NCI-H345 (cell line): ENCODE measurements around the gene ATP6V0A1.
"Not testable (repeated sequence)": the region's sequence is repeated elsewhere in the genome, so short reads cannot be mapped to it uniquely, and the experiment has no call there.

Source experiments
- DNase-seq: peaks from one replicate; lab custom pipeline; 2025; lab: John Stamatoyannopoulos, UW

ATP6V0A1 gene

GRCh38 chr17:42477173-42477572 lies 18.5 kb downstream of the ATP6V0A1 start:
- DNase-seq: no peak

DNA sequence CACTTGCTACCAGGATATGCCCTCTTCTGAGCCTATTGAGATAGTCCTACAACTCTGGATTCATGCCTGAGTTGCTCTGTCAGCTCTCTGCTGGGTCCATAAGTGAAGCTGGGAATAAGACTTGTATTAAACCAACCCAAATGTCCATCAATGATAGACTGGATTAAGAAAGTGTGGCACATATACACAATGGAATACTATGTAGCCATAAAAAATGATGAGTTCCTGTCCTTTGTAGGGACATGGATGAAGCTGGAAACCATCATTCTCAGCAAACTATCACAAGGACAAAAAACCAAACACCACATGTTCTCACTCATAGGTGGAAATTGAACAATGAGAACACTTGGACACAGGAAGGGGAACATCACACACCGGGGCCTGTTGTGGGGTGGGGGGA lies 19.1 kb downstream of the ATP6V0A1 start:
- not testable (repeated sequence) for DNase-seq

DNA sequence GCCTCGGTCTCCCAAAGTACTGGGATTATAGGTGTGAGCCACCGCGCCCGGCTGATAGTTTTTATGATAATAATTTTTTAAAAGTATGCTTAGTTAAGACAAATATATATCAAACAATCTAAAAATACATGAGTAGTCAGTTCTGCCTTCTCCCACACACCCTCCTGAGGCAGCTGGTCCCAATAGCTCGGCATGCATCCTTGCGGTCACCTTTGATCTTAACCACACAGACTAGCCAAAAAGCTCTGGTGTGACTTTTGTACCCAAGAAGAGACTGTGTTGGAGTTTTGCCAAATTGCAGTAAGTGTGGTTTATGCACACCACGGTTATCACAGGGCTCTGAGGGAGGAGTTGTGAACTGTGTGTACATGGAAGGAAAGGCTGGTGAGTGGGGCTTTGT lies 25.6 kb downstream of the ATP6V0A1 start:
- DNase-seq: no peak

- DNase-seq: no peak
These were observed 27.0 kb downstream of the ATP6V0A1 start for GRCh38 chr17:42485680-42486079.

DNA sequence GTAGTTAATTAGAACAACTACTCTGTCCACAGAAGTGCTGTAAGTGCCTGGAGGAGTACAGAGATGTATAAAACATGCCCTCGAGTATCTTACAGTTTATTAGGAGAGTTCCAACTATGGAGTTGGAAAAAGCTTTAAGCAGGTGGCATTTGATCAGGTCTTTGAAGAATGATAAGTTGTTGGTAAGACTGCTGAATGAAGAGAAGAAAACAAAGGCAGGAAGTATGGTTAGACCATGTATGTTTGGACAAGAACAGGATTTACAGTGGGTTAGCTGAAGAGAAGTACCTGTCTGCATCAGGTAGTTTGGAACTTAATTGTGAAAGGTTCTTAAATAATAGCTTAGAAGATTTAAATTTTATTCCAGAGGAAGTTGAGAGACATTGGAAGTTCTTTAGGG lies 29.4 kb downstream of the ATP6V0A1 start:
- no peak for DNase-seq

DNA sequence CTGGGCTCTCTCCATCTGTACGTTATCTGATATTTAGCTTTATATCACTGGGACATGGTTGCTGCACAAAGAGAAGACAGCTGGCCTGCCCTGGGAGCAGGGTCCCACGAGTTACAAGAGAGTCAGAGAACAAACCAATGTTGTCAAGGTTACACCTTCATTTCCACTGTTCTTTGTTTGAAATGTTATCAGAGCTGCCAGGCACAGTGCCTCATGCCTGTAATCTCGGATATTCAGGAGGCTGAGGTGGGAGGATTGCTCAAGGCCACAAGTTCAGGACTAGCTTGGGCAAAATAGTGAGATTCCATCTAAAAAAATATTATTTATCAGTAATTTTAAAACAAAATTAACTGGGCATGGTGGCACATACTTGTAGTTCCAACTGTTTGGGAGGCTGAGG lies 34.6 kb downstream of the ATP6V0A1 start:
- no peak for DNase-seq

DNA sequence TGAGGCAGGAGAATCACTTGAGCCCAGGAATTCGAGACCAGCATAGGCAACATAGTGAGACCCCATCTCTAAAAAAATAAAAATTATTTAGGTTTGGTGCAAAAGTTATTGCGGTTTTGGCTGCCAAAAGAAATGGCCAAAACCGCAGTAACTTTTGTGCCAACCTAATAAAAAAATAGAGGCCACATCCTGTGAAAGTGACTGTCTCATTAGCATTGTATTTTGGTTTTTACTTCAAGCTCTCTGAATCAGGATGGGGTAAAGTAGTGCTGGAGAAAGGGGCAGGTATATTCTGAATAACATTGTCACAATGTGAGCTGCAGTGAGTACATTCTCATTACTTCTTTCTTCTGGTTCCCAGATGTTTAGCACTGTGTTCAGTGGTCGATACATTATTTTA lies 36.0 kb downstream of the ATP6V0A1 start:
- DNase-seq: no peak

DNA sequence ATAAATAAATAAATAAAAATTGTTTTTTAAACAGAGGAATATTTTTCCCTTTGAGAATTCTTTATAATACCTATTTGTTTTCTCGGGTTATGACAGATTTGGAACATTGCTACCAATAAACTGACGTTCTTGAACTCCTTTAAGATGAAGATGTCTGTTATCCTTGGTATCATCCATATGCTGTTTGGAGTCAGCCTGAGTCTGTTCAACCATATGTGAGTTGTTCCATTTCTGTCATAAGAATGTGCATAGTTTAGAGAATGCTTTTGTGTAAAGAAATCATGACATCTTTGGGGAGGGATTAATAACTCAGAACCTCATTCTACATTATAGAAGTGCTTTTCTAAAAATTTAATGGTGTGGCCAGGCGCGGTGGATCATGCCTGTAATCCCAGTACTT lies 40.1 kb downstream of the ATP6V0A1 start:
- DNase-seq: no peak

GRCh38 chr17:42502091-42502490 lies 43.4 kb downstream of the ATP6V0A1 start:
- no peak for DNase-seq

DNA sequence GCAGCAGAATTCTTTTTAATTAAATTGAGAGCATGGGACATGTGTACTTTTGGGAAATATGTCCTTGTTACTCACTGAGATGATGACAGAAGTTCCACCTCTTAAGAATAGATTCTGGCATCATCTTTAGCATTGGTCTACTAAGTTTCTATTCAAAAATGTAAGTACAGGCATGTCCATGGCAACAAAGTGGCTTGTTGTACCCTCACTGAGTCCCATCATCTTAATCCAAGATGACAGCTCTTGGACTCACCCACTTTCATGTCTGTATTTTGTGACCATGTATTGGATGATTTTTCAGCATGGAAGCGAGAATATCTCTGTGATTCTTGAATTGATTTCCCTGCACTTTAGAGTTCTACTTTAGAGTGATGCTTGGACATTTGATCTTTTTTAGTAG lies 44.2 kb downstream of the ATP6V0A1 start:
- no peak for DNase-seq

- no peak for DNase-seq
These were observed 49.0 kb downstream of the ATP6V0A1 start for GRCh38 chr17:42507671-42508070.

DNA sequence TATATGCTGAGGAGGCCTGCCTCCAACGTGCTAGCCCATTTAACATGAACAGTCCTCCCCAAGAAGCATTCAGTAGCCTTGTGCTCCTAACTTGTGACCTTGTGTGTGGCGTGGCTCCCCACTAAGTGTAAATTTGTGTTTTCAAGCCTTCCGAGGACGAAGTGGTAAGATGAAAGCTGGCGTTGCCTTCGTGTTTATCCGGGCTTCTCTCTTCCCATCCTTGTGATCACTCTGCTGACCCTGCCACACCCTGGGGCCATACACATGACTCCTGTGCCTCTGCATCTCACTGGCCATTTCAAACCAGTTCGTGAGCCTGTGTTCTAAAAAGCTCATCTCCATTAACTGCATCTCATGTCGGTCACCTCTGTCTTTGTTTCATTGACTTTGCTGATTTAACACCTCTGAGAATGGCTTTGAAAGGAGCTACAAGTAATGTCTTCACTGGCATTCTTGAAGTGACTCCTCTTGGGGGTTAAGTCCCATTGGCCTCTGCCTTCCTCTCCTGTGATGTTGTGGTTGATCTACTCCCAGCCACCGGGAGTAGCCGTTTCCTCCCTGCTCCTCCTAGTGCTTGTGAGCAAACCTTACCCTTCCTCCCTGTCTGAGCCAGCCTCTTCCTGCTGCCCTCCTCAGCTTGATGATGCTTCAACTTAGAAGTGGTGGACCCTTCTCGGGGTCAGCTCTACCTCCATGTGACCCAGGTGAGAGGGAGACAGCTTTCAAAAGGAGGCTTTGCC lies 49.9 kb downstream of the ATP6V0A1 start:
- no peak for DNase-seq

GRCh38 chr17:42509409-42509808 lies 50.7 kb downstream of the ATP6V0A1 start:
- no peak for DNase-seq

DNA sequence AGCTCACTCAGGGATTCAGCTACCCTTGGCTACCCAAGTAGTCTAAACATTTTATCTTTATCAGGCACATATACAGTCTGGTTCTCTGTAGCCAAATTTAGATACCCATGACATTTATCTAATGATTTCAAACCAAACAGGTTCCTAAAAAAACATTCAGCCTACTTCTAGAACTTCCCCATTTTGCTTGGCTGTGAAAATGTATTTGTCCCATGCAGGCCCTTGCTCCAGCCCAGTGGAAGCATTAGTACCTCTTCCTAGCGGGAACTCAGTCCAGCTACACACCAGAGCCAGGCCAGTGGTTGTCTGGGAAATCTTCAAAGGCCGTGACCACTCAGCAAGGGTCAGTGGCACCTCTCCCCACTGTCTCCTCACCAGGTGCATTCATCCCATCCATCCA lies 51.2 kb downstream of the ATP6V0A1 start:
- DNase-seq: no peak

DNA sequence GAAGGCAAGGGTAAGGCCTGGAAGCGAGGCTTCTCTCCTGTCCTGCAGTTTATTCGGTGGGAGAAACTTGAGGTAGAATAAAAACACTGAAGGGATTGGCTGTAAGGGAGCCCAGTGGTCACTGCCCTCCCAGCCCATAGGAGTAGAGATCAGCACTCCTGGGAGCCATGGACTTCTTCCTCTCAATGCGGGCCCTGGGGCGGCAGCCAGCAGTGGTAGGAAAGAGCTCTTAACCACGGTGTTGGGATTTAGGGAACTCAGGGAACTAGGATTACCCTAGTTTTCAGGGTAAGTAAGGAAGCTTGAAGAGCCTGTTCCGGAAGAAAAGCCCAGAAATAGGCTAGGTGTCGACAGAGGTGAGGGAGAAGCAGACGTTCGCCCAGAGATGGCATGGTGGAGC lies 53.6 kb downstream of the ATP6V0A1 start:
- no peak for DNase-seq

DNA sequence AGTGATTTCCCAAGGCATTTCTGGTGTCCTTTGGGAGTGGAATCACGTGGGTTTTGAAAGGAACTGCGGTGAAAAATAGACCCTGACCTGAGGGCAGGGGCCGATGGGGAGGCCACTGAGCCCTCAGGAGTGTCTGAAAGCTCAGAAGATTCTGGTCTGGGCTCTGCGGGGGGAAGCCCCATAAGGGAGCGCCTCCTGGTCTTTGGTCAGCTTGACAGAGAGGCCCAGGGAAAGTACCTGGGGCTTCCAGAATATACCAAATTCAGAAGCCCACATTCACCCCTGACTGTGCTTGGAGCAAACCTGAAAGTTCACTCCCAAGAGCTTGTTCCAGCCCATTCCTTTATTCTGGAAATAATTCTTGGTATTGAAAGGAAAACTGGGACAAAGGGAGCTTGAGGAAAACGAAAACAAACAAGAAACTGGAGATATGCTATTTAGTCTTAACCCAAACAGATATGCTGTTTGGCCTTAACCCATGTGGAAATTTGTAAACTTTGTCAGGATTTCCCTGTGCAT lies 54.1 kb downstream of the ATP6V0A1 start:
- DNase-seq: no peak

GRCh38 chr17:42513686-42514085 lies 55.0 kb downstream of the ATP6V0A1 start:
- DNase-seq: no peak

- no peak for DNase-seq
These were observed 55.6 kb downstream of the ATP6V0A1 start for GRCh38 chr17:42514279-42514678.

DNA sequence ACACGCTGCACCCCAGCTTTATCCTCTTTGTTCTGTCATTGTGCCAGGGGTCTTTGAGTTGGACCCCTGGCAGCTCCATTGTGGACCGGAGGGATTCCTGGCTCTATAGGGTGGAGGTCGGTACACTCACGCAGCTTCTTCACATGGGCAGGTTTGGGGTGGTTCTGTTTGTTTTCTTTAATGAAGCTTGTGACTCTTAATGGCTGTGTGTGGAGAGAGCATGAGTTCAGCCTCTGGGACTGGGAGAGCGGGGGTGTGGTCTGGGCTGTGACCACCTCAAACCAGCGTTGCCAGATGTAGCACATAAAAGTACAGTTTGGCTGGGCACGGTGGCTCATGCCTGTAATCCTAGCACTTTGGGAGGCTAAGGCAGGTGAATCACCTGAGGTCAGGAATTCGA lies 56.2 kb downstream of the ATP6V0A1 start:
- DNase-seq: no peak

DNA sequence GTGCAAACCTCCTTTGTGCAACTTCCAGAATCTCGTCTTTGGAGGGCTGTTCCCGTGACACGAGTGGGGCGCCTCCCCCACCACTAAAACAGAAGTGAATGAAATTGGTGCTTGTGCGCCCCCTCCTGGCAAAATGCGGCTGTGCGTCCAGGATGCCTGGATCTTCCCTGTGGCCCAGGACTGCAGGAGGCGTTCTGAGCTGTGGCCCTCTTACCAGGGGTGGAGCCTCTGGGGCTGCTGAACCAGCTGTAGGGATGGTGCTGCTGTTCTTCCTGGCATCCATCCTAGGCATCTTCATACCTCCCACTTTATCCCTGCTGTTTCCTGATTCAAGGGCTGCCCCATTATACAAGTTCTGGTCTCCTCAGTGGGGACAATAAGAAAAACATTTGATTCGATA lies 58.8 kb downstream of the ATP6V0A1 start:
- peak; percentile 59 for DNase-seq

DNA sequence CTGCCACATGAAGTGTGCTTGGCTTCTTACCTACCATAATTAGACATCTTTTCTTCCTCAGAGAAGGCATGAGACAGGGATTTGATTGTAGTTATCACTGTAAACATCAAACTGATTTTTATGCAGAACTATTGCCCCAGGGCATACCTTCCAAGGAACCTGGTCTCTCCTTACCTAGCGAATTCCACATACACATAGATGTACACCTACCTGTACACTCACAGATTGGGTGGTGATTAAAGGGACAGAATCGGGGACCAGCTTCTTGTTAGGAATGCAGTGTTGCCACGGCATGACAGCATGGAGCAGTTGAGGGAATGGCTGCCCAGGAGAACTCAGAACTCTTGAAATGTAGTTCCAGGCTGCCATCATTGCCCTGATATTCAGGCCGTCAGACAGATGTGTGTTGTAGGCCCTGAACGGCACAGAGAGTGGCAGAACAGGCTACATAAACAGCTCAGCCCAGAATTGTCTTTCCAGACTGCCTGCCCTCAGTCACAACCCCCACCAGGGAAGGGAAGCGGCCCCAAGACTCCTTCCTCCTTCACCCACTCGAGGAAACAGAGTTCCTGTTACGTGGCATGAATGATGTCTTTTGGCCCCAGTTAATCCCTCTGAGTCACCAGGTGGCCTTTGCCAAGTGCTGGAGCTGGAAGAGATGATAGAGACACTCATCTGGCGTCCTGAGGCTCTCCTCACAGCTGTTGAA lies 59.5 kb downstream of the ATP6V0A1 start:
- DNase-seq: no peak

DNA sequence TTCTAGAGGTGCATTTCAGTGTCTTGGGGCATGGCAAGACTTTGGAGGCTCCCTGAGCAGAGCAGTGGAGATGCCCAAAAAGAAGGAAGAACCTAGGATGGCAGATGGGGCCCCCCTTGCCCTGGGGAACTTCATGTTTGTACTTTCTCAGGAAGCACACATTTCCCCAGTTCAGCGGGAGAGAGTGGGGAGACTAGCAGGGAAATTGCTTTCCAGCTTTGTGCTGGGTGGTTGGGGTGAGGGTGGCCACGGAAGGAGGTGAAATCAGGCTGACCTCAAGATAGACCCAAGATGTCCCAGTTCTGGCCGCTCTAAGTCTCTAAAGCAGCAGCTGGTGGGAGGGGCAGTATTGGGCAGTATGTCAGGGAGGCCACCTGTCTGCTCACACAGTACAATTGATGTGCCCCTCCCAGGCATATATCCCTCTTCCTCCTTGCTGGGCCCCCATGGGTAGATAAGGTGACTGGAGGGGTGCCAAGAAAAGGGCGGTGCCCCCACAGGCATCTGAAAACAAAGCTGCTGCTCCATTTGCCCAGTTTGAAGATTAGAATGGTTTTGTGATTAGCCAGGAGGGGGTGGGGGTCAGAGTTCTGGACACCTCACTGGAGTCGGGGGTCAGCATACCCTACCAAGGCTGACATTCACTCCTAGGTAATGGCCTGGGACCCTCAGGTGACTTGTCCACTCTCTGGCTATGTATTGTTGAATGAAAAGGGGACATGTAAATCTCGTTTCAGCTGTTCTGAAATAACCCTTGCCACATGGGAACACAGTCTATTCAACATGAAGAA lies 60.3 kb downstream of the ATP6V0A1 start:
- no peak for DNase-seq
